HG03469 (cell line): ENCODE data around the gene LMTK2.

Experiments
- ATAC-seq: cut with Tn5 transposase; IDR thresholded peaks from one replicate; pipeline ENCODE4 v1.9.1; 2021; ENCODE audit warnings: mild to moderate bottlenecking, moderate library complexity, moderate number of reproducible peaks; ENCODE audit not compliant: unreplicated experiment

LMTK2 gene

DNA sequence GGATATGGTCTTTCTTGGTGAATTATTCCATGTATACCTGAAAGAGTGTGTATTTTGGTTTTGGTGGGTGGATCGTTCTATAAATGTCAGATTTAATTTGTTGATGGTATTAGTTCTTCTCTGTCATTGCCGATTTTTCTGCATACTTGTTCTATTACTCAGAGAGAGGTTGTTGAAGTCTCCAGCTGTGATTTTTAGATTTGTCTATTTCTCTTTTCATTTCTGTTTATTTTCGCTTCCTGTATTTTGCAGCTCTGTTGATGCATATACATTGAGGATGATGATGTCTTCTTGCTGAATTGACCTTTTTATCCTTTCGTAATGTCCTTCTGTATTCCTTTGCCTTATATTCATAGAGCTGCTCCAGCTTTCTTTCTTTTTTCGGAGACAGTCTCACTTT is 92.5 kb downstream of the LMTK2 start:
- no peak for ATAC-seq

DNA sequence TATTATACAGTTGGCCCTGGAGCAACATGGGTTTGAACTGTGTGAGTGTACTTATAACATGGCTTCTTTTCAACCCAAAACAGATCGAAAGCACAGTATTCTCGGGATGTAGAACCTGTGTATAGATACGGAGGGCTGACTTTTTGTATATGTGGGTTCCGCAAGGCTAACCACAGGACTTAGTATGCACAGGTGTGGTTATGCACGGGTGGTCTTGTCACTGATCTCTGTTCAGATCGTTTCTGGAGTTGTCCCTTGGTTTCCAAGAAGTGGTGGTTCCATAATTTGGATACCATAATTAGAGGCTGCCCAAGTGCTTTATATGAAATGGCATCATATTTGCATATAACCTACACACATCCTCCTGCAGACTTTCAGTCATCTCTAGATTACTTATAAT is 93.7 kb downstream of the LMTK2 start:
- peak; percentile 35 for ATAC-seq

DNA sequence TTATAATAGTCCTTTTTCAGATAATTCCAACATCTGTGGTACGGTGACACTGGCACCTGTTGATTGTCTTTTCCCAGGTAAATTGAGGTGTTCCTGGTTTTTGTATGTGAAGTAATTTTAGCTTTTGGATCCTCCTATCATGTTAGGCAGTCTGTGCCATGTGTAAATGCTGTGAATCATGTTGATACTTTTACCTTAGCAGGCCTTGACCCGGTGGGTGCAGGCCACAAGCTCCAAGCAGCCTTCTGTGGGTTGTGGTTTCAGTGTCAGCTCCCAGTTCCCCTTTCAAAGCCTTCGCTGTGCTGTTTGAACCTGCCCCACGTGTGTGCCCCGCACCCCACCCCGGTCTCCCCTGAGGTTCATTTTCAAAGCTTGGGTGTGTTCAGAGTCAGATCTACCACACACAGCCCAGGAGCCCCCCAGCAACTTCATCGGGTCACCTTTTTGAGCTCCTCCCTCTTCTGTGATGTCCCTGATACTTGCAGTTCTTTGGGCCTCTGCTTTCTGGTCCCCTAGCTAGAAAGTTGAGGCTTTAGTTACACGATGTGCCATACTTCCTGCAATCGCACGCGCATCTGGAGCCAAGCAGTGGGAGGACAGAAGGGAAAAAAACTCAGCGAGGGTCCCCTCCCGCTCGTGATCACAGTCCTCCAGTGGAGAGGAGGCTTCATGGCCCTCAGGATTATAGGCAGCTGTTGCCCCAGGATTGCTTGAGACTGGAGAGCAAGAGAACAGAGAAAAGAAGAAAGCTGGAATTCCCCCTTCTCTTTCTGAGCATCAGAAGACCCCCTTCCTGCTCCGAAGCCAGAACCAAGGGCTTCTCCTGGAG is 95.9 kb downstream of the LMTK2 start:
- peak; percentile 88 for ATAC-seq

DNA sequence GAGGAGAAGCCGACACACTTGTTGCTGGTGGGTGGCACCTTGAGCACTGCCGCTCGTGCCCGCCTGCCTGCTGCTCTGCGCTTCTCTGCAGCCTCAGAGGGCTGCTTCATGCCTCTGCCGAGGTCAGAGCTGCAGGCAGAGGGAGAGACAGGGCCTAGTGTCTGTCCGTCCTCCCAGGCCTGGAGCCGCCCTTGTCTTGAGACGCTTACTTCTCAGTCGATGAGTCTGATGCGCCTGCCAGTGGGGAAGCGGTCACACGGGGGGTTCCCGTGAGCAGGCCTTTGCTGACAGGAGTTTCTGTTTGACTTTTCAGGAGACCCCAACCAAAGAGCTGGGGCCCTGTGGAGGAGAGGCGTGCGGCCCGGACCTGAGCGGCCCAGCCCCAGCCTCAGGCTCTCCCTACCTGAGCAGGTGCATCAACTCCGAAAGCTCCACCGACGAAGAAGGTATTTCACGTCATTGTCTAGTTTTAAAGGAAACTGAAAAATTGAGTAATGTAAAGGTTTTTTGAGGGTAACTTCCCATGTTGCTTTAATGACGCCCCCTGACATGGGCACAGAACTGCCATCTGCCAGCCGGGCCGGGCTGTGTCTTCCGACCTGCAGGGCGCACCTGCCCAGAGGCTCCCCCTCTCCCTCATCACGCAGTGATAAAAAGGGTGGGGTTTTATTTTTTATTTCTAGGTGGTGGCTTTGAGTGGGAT is 96.8 kb downstream of the LMTK2 start:
- no peak for ATAC-seq

DNA sequence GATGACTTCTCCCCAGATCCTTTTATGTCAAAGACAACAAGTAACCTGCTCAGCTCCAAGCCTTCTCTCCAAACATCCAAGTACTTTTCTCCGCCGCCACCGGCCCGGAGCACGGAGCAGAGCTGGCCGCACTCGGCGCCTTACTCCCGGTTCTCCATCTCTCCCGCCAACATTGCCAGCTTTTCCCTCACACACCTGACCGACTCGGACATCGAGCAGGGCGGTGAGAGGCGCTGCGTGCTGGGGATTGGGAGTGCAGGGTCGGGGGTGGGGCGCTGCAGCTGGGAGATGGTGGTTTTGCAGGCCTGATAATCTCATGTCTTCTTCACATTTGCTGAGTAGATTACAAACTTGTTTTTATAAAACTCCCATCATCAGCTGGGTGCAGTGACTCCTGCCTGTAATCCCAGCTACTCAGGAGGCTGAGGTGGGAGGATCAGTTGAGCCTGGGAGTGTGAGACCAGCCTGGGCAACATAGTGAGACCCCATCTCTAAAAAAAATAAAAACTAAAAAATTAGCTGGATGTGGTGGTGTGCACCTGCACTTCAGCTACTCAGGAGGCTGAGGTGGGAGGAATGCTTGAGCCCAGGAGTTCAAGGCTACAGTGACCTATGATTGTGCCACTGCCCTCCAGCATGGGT is 97.4 kb downstream of the LMTK2 start:
- ATAC-seq: no peak

DNA sequence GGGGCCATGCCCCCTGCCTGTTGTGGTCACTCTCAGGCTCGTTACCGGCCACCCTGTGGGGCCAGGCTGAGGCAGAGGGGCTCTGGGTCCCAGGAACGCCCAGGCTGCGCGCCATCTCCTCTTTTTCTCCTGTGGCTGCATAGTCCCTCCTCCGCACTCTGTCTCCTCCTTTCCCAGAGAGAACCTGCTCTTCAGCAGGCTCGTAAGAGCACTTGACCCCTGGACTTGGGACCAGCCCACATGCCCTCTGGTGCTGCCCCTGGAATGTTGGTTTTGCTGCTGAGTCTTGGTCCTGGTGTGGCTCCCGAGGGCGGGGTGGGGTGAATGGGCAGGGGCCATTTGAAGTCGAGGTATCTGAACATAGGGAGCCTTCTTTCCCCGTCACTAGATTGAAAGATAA is 98.0 kb downstream of the LMTK2 start:
- no peak for ATAC-seq

DNA sequence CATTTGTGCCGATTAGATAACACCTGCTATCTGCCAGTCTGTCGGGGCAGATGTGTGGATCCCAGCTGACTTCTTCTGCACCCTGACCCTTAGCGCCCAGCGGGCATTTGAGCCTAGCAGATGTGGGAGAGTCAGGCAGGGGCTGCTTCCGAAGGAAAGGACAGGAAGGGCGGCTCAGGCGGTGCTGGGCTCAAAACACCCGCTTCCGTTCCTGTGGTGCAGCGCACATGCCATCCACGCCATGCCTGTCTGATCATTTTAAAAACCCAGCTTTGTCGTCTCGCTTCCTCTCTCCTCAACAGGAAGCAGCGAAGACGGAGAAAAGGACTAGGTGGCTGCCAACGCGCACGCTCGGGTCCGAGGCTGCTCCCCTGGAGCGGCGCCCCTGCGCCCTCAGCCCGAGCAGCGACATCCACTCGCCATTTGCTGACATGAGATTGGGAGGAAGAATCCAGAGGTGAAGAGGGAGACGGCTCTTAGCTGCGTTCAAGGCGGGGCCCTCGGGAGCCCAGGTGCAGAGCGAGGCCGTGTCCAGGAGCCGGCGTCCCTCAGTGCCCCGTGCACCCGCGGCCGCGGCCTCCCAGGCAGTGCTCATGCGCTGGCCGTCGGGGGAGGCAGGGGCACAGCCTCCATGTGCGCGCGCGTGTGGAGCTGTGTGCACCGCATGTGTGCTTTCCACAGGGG is 98.6 kb downstream of the LMTK2 start:
- ATAC-seq: no peak

DNA sequence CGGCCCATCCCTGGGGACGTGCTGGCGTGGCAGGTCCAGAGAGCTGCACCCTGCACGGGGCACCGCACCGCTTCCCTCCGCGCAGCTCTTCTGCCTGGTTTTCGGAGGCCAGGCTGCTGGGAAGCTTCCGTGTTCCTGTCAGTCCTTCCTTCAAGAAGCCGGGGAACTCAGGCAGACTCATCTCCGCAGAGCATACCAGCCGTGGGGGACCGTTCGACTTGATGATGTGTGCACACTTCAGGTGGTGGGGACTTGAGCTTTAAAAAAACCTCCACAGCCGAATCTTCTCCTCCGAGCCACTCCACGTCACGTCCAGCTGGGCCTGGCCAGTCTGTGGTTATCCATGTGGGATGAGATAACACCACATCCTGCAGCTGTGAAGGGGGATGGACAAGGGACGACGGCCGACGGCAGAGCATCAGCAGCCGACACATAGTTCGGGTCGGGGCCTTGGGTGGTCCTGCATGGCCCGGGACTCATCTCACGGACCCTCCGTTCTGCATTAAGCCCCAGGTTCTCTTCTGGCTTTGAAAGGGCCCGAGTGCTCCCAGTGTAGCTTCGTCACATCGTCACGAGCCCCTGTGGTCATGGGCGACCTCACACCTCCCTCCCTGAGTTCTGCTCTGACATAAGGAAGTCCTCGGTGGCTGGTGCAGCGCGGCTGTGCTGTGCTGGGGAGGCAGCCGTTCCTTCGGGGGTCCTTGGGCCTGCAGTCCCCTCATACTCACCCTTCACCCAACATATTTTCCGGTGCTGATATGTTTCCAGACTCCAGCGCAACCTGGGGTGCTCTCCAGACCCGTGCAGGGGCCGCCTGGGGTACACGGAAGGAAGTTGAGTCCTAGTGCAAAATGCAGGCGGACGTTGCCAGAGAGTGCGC is 100.0 kb downstream of the LMTK2 start:
- ATAC-seq: no peak

DNA sequence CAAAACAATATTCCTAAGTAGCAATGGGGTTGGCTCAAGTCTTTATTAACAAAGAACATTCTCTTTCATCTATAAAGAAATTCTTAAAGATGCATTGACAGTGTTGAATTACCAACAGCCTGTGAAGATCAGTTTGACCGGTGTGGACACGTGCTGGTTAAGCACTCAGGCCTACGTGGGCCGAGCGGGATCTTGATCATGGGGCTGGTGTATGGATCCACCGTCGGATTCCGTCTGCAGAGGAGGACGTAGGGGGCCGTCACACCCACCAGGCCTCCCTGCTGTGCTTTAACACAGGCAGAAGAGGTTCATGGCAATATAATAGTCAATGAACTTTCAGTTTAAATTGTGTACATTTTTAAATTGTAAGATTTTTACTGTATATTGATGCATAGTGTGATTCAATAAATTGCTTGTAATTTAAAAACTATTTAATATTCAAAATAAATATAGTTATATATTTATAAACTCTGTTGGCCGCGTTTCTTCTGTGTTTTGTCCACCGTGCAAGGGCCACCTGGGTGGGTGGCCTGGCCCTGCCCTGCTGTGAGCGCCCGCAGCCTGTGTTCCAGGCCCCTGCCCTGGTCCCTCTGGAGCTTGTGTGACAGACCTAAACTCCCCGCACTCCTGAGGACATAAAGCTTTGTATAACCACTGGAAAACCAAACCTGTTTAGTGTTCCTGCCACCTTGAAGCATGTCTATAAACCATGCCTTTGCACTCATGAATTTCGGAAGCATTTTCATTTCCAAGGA is 102.7 kb downstream of the LMTK2 start:
- no peak for ATAC-seq

DNA sequence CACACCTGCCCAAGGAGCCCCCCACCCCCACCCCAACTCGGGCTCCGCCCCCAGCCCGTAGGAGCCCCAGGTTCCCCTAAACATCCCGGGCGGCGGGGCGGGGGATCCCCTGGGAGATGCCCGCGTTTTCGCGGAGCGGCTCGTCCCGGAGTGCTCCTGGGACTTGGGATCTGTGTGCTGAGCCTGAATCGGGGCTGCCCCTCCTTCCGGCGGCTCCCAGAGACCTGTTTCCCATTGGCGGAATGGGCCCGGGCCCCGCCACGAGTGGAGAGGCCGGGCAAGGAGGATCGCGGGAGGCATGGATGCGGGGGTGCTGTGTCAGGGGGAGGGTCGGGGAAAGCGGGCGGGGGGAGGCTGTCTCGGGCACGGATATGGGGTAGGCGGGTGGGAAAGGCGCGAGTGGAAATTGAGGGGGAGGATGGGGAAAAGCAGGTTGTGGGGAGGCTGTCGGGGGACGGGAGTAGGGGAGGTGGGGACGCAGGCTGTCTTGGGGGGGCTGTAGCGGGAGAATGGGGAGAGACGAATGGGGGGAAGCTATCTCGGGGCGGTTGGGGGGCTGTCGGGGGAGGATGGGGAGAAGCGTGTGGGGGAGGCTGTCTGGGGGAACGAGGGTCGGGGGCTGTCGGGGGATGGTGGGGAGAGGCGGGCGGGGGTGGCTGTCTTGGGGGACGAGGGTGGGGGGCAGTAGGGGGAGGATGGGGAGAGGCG is 104.0 kb downstream of the LMTK2 start:
- ATAC-seq: no peak

DNA sequence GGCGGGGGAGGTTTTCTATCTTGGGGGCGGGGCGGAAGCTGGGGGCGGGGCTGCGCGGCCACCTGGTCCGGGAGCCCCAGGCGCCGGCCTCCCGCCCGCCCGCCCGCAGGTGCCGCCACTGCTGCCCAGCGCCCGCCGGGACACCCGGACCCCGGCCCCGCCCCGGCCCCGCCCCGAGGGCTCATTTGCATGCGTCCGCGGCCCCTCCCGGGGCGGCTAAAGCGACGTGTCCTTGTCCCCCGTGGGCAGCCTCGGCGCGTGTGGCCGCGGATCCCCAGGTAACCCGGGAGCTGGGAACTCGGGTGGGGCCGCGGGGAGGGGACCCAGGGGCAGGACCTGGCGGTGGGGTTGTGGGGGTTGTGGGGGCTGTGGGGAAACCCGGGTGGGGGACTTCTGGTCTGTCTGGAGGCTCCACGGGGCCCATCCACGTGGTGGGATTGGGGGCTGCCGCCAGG is 104.6 kb downstream of the LMTK2 start, which contains the start of gene BHLHA15:
Gene BHLHA15 (plus strand): TSS at position 219 of the 455 bp plus-strand sequence. CDS start 871 bp downstream, outside the sequence.
- no peak for ATAC-seq

DNA sequence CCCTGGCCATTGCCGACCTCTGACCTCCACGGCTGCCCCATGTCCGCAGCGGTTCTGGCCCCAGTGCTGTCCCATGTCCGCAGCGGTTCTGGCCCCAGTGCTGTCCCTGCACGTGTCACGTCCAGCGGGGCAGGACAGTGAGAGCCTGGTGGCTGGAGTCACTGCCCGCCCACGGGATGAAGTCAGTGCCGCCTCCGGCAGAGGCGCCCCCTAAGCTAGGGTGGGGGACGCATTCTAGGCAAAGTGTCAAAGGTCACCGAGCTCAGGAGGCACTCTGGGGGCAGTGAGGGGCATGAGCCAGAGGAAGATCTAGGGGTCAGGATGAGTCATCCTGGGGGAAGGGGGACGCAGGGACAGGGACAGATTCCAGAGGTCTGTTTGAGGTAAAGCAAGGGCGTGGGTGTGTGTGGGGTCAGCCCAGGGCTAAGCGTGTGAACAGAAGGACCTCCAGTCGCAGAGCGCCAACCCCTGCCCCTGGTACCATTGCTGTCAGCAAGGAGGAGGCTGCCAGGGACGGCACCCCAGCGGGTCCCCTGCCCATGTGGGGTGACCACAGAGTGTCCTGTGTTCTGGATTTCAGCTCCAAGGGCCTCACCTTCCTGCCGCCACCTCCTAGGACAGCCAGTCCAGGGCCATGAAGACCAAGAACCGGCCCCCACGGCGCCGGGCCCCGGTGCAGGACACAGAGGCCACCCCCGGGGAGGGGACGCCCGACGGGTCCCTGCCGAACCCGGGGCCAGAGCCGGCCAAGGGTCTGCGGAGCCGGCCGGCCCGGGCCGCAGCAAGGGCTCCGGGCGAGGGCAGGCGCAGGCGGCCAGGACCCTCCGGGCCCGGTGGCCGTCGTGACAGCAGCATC is 105.2 kb downstream of the LMTK2 start:
- no peak for ATAC-seq

DNA sequence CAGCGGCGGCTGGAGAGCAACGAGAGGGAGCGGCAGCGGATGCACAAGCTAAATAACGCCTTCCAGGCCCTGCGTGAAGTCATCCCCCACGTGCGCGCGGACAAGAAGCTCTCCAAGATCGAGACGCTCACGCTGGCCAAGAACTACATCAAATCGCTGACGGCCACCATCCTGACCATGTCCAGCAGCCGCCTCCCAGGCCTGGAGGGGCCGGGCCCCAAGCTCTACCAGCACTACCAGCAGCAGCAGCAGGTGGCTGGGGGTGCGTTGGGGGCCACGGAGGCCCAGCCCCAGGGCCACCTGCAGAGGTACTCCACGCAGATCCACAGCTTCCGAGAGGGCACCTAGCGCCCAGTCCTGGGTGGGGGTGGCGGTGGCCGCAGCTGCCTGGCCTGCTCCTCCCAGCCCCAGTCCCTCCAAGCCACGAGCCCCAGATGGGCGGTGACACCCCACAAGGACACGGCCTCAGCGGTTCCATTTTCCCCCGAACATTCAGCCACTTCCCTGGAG is 105.9 kb downstream of the LMTK2 start:
- no peak for ATAC-seq

DNA sequence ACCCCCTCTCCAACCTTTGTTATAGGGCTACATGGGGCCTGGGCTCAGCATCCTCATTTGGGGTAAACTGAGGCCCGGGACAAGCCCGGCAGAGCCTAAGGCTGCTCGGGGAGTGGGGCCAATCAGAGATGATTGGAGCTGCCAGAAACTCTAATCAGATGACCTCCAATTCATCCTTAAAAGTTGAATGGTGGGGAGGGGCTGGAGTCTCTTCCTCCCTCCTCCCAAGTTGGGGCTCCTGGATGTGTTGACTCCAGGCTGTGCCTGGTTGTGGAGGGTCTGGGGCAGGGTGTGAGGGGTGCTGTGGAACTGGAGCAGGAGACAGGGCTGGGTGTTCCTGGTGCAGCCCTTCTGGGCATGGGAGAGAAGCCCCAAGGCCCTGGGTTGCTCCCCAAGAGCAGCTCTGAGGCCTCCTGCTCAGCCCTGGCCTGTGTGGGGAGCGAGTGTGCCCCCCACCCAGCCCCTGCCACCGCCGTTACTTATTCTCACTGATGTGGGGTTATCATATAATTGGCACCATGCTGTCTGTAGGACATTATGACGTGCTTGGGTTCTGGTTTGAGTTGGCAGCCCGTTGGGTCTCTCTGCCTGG is 106.7 kb downstream of the LMTK2 start:
- no peak for ATAC-seq

DNA sequence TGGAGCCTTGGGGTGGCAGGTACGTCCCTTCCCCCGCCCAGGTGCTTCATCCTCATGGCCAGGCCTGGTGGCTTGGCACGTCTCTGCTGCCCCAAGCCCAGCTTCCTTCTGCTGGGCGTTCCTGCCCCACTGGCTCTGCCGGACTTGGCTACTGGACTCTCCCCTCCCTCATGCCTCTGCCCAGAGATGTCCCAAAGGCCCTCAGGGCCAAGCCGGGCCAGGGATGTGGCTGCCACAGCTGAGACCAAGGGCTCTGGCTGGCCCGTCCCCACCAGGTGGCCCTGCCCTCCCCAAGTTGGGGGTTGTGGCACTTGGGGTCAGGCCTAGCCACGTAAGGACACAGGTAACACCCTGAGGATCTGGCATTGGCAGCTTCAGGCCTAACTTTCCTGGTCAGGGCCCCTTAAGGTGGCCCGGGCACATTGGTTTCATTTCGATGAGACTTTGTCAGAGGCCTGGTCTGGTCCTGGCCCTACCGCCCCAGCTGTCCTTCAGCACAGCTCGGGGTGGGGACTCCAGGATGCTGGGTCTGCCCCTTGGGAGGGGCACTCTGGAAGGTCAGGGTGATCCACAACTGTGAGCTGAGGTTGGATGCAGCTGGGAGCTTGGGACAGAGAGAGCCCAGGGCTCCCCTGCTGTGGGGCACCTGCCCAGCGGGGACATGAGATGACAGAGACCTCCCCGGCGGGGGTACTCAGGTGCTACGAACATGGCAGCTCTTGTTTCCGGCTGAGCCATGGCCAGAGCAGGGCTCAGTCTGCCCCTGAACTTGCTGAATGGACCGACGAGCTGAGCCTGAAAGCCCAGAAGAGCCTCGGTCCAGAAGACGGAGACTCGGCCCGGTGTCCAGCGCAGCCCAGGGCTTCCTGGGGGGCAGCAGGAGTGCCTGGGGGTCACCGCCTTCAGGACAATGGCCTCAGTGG is 107.5 kb downstream of the LMTK2 start:
- ATAC-seq: no peak

DNA sequence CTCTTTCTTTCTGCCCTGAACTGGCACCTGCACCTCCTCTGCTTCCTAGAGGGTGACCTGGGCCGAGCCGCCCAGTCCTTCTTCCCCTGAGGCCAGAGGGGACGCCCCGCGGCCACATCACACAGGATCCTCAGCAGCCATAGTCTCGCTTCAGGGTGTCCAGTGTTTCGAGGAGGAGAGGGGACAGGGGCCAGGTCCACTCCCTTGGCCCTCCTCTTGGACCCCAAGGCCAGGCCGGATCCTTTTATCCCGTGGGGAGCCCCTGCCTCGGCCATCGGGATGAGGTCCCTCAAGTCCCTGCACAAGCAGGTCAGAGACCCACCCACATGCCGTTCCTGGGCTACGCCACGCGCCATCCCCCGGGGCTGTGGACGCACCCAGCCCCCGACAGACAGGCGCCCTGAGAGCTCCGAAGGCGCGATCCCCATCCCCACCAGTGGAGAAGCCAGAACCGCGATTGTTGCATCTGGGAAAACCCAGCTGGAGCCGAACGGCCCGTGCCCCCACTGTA is 108.2 kb downstream of the LMTK2 start:
- ATAC-seq: no peak
